HL-60 (cell line): Measurements from ENCODE around the gene ASTN2.
A peak's percentile ranks its signal among the peaks of the same experiment; 100 is the strongest.

ENCODE experiments used
- DNase-seq, 2 experiments: peaks; one replicate each; pipeline ENCODE4 v3.0.0-alpha.2; 2010 to 2020; ENCODE audit warnings: low read depth in 1 of 2, low spot score in 1 of 2
- H3K27ac ChIP-seq: fragments of 250-450 bp; sonication (Bioruptor Pico); replicated peaks from 2 replicates; pipeline ENCODE4 v1.5.1; 2020; ENCODE audit warnings: mild to moderate bottlenecking, moderate library complexity
- H3K27me3 ChIP-seq: fragments of 250-450 bp; sonication (Bioruptor Pico); 2 replicates; pipeline ENCODE4 v1.5.1; 2021; ENCODE audit warnings: mild to moderate bottlenecking, moderate library complexity; ENCODE audit not compliant: insufficient read depth, poor library complexity, severe bottlenecking
- H3K4me3 ChIP-seq: replicated peaks from 2 replicates; pipeline ENCODE4 v1.5.1; 2011; ENCODE audit warnings: mild to moderate bottlenecking, control low read depth, low read length; ENCODE audit not compliant: insufficient read depth
- CTCF ChIP-seq: IDR thresholded peaks from one replicate; pipeline ENCODE4 v1.5.1; 2011; ENCODE audit warnings: low read length, control low read depth, inconsistent platforms; ENCODE audit not compliant: insufficient read depth
- GABPA ChIP-seq: IDR thresholded peaks from 2 replicates; pipeline ENCODE4 v1.6.1; 2012; ENCODE audit warnings: low read depth
- POLR2AphosphoS5 ChIP-seq: IDR thresholded peaks from 2 replicates; pipeline ENCODE4 v1.6.1; 2012; ENCODE audit warnings: low read depth
- REST ChIP-seq: IDR thresholded peaks from 2 replicates; pipeline ENCODE4 v1.6.1; 2012; ENCODE audit warnings: low read depth; ENCODE audit not compliant: insufficient replicate concordance
- SPI1 ChIP-seq: IDR thresholded peaks from 2 replicates; pipeline ENCODE4 v1.6.1; 2012; ENCODE audit warnings: low read depth, mild to moderate bottlenecking, borderline replicate concordance

The ASTN2 gene

GRCh38 chr9:117437283-117437682, 22.4 kb upstream of the ASTN2 start:
- Histone ChIP-seq H3K4me3 (no peak overlapping the region), H3K27me3 (no peaks in the 10 kb centered on the region), H3K27ac (no peak overlapping the region)
- no peak for DNase-seq
- TF ChIP-seq GABPA (no peak), CTCF (no peak), REST (no peak)

GRCh38 chr9:117435630-117436261, 20.9 kb upstream of the ASTN2 start:
- DNase-seq: no peak
- no peak for TF ChIP-seq SPI1
- no peak for TF ChIP-seq REST
- no peak for TF ChIP-seq CTCF
- no peak for TF ChIP-seq GABPA
- no peak for TF ChIP-seq POLR2AphosphoS5
- H3K27me3 ChIP-seq: no peaks in the 10 kb centered on the region
- H3K4me3 ChIP-seq: no peak overlapping the region
- no peak overlapping the region for H3K27ac ChIP-seq

GRCh38 chr9:117434566-117434965, 19.7 kb upstream of the ASTN2 start:
- H3K4me3 ChIP-seq: no peak overlapping the region
- H3K27ac ChIP-seq: no peak overlapping the region
- TF ChIP-seq POLR2AphosphoS5 (no peak), SPI1 (peak; percentile 35; the same call in 1 of the 2 replicates)
- DNase-seq: no peak
- no peaks in the 10 kb centered on the region for H3K27me3 ChIP-seq

GRCh38 chr9:117430813-117431212, 16.0 kb upstream of the ASTN2 start:
- H3K4me3 ChIP-seq: no peak overlapping the region
- DNase-seq: no peak
- H3K27ac ChIP-seq: no peak overlapping the region
- no peak for TF ChIP-seq POLR2AphosphoS5
- TF ChIP-seq REST: no peak
- TF ChIP-seq SPI1: no peak
- no peak for TF ChIP-seq GABPA
- no peak for TF ChIP-seq CTCF
- peaks cover 2% of the 10 kb centered on the region for H3K27me3 ChIP-seq
